Measurements from ENCODE around the gene INPP5D.
A peak's percentile ranks its signal among the peaks of the same experiment; 100 is the strongest.

INPP5D gene

GRCh38 chr2:233034091-233034882 is 25.9 kb upstream of the INPP5D start:
- Histone ChIP-seq H3K4me1 (ENCODE audit: control insufficient read depth, insufficient read depth, low read length) (no peaks in the 10 kb centered on the region), H3K9ac (ENCODE audit: low read length) (no peak overlapping the region), H3K36me3 (ENCODE audit: control insufficient read depth, insufficient read depth, low read length, severe bottlenecking) (no peaks in the 10 kb centered on the region), H3K4me3 (ENCODE audit: low read length) (no peak overlapping the region), H3K27me3 (replicated peaks; ENCODE audit: control insufficient read depth, insufficient read depth, low read length) (no peaks in the 10 kb centered on the region), H3K9me3 (ENCODE audit: control insufficient read depth, low read length) (no peaks in the 10 kb centered on the region)
- no peak for DNase-seq (ENCODE audit: low read depth)

GRCh38 chr2:233035426-233036161 is 24.5 kb upstream of the INPP5D start:
- no peak for DNase-seq (ENCODE audit: low read depth)
- Histone ChIP-seq H3K4me3 (ENCODE audit: low read length) (no peak overlapping the region), H3K36me3 (ENCODE audit: control insufficient read depth, insufficient read depth, low read length, severe bottlenecking) (no peaks in the 10 kb centered on the region), H3K9ac (ENCODE audit: low read length) (no peak overlapping the region), H3K9me3 (ENCODE audit: control insufficient read depth, low read length) (no peaks in the 10 kb centered on the region), H3K4me1 (ENCODE audit: control insufficient read depth, insufficient read depth, low read length) (no peaks in the 10 kb centered on the region), H3K27me3 (replicated peaks; ENCODE audit: control insufficient read depth, insufficient read depth, low read length) (no peaks in the 10 kb centered on the region)

GRCh38 chr2:233036162-233036838 is 23.8 kb upstream of the INPP5D start:
- H3K9me3 ChIP-seq (ENCODE audit: control insufficient read depth, low read length) = no peaks in the 10 kb centered on the region
- no peaks in the 10 kb centered on the region for H3K36me3 ChIP-seq (ENCODE audit: control insufficient read depth, insufficient read depth, low read length, severe bottlenecking)
- H3K4me1 ChIP-seq (ENCODE audit: control insufficient read depth, insufficient read depth, low read length) = no peaks in the 10 kb centered on the region
- H3K27me3 ChIP-seq (replicated peaks; ENCODE audit: control insufficient read depth, insufficient read depth, low read length) = no peaks in the 10 kb centered on the region
- no peak for DNase-seq (ENCODE audit: low read depth)
- no peak overlapping the region for H3K4me3 ChIP-seq (ENCODE audit: low read length)
- H3K9ac ChIP-seq (ENCODE audit: low read length) = no peak overlapping the region

GRCh38 chr2:233037078-233037477 is 23.1 kb upstream of the INPP5D start:
- H3K4me3 ChIP-seq (ENCODE audit: low read length) = no peak overlapping the region
- no peaks in the 10 kb centered on the region for H3K9me3 ChIP-seq (ENCODE audit: control insufficient read depth, low read length)
- no peaks in the 10 kb centered on the region for H3K36me3 ChIP-seq (ENCODE audit: control insufficient read depth, insufficient read depth, low read length, severe bottlenecking)
- H3K27me3 ChIP-seq (replicated peaks; ENCODE audit: control insufficient read depth, insufficient read depth, low read length) = peaks cover 4% of the 10 kb centered on the region
- no peaks in the 10 kb centered on the region for H3K4me1 ChIP-seq (ENCODE audit: control insufficient read depth, insufficient read depth, low read length)
- no peak overlapping the region for H3K9ac ChIP-seq (ENCODE audit: low read length)
- peak; percentile 27 for DNase-seq (ENCODE audit: low read depth)

- Histone ChIP-seq H3K27me3 (replicated peaks; ENCODE audit: control insufficient read depth, insufficient read depth, low read length) (peaks cover 13% of the 10 kb centered on the region), H3K36me3 (ENCODE audit: control insufficient read depth, insufficient read depth, low read length, severe bottlenecking) (no peaks in the 10 kb centered on the region), H3K9me3 (ENCODE audit: control insufficient read depth, low read length) (no peaks in the 10 kb centered on the region), H3K4me1 (ENCODE audit: control insufficient read depth, insufficient read depth, low read length) (no peaks in the 10 kb centered on the region), H3K9ac (ENCODE audit: low read length) (no peak overlapping the region), H3K4me3 (ENCODE audit: low read length) (no peak overlapping the region)
- DNase-seq (ENCODE audit: low read depth) = no peak
Measured at GRCh38 chr2:233039212-233039845, 20.8 kb upstream of the INPP5D start.

- no peaks in the 10 kb centered on the region for H3K9me3 ChIP-seq (ENCODE audit: control insufficient read depth, low read length)
- H3K4me1 ChIP-seq (ENCODE audit: control insufficient read depth, insufficient read depth, low read length) = no peaks in the 10 kb centered on the region
- DNase-seq (ENCODE audit: low read depth) = no peak
- no peaks in the 10 kb centered on the region for H3K36me3 ChIP-seq (ENCODE audit: control insufficient read depth, insufficient read depth, low read length, severe bottlenecking)
- peaks cover 13% of the 10 kb centered on the region for H3K27me3 ChIP-seq (replicated peaks; ENCODE audit: control insufficient read depth, insufficient read depth, low read length)
- no peak overlapping the region for H3K9ac ChIP-seq (ENCODE audit: low read length)
- no peak overlapping the region for H3K4me3 ChIP-seq (ENCODE audit: low read length)
Measured at GRCh38 chr2:233039846-233040530, 20.2 kb upstream of the INPP5D start.

GRCh38 chr2:233040571-233040970 is 19.6 kb upstream of the INPP5D start:
- H3K9ac ChIP-seq (ENCODE audit: low read length) = no peak overlapping the region
- H3K9me3 ChIP-seq (ENCODE audit: control insufficient read depth, low read length) = no peaks in the 10 kb centered on the region
- no peak overlapping the region for H3K4me3 ChIP-seq (ENCODE audit: low read length)
- no peak for DNase-seq (ENCODE audit: low read depth)
- H3K36me3 ChIP-seq (ENCODE audit: control insufficient read depth, insufficient read depth, low read length, severe bottlenecking) = no peaks in the 10 kb centered on the region
- H3K27me3 ChIP-seq (replicated peaks; ENCODE audit: control insufficient read depth, insufficient read depth, low read length) = peaks cover 13% of the 10 kb centered on the region
- H3K4me1 ChIP-seq (ENCODE audit: control insufficient read depth, insufficient read depth, low read length) = no peaks in the 10 kb centered on the region

GRCh38 chr2:233041722-233042323 is 18.3 kb upstream of the INPP5D start:
- no peaks in the 10 kb centered on the region for H3K4me1 ChIP-seq (ENCODE audit: control insufficient read depth, insufficient read depth, low read length)
- no peaks in the 10 kb centered on the region for H3K9me3 ChIP-seq (ENCODE audit: control insufficient read depth, low read length)
- peaks cover 13% of the 10 kb centered on the region for H3K27me3 ChIP-seq (replicated peaks; ENCODE audit: control insufficient read depth, insufficient read depth, low read length)
- no peak overlapping the region for H3K4me3 ChIP-seq (ENCODE audit: low read length)
- H3K9ac ChIP-seq (ENCODE audit: low read length) = no peak overlapping the region
- DNase-seq (ENCODE audit: low read depth) = no peak
- no peaks in the 10 kb centered on the region for H3K36me3 ChIP-seq (ENCODE audit: control insufficient read depth, insufficient read depth, low read length, severe bottlenecking)

GRCh38 chr2:233042549-233042948 is 17.6 kb upstream of the INPP5D start:
- no peak for DNase-seq (ENCODE audit: low read depth)
- no peaks in the 10 kb centered on the region for H3K9me3 ChIP-seq (ENCODE audit: control insufficient read depth, low read length)
- H3K9ac ChIP-seq (ENCODE audit: low read length) = no peak overlapping the region
- no peak overlapping the region for H3K4me3 ChIP-seq (ENCODE audit: low read length)
- peaks cover 13% of the 10 kb centered on the region for H3K27me3 ChIP-seq (replicated peaks; ENCODE audit: control insufficient read depth, insufficient read depth, low read length)
- no peaks in the 10 kb centered on the region for H3K4me1 ChIP-seq (ENCODE audit: control insufficient read depth, insufficient read depth, low read length)
- H3K36me3 ChIP-seq (ENCODE audit: control insufficient read depth, insufficient read depth, low read length, severe bottlenecking) = no peaks in the 10 kb centered on the region

GRCh38 chr2:233044974-233045605 is 15.1 kb upstream of the INPP5D start:
- DNase-seq (ENCODE audit: low read depth) = no peak
- Histone ChIP-seq H3K4me1 (ENCODE audit: control insufficient read depth, insufficient read depth, low read length) (no peaks in the 10 kb centered on the region), H3K9ac (ENCODE audit: low read length) (no peak overlapping the region), H3K27me3 (replicated peaks; ENCODE audit: control insufficient read depth, insufficient read depth, low read length) (peaks cover 13% of the 10 kb centered on the region), H3K4me3 (ENCODE audit: low read length) (no peak overlapping the region), H3K36me3 (ENCODE audit: control insufficient read depth, insufficient read depth, low read length, severe bottlenecking) (no peaks in the 10 kb centered on the region), H3K9me3 (ENCODE audit: control insufficient read depth, low read length) (no peaks in the 10 kb centered on the region)

All from adipocyte (in vitro differentiated cells).